Ishikawa (cell line): ENCODE data around the gene MACROH2A2.

Experiments used
- CEBPB ChIP-seq: IDR thresholded peaks from 2 replicates; pipeline ENCODE4 v1.6.1; 2012
- CREB1 ChIP-seq: IDR thresholded peaks from 2 replicates; pipeline ENCODE4 v1.6.1; 2012; ENCODE audit warnings: low read depth
- EGR1 ChIP-seq: IDR thresholded peaks from 2 replicates; pipeline ENCODE4 v1.6.1; 2012
- EP300 ChIP-seq: IDR thresholded peaks from 2 replicates; pipeline ENCODE4 v1.6.1; 2012; ENCODE audit warnings: borderline replicate concordance
- NFIC ChIP-seq: IDR thresholded peaks from 2 replicates; pipeline ENCODE4 v1.6.1; 2012
- RAD21 ChIP-seq: IDR thresholded peaks from 2 replicates; pipeline ENCODE4 v1.6.1; 2012; ENCODE audit warnings: low read depth
- TAF1 ChIP-seq: IDR thresholded peaks from 2 replicates; pipeline ENCODE4 v1.6.1; 2012; ENCODE audit warnings: low read depth, mild to moderate bottlenecking
- TCF12 ChIP-seq: IDR thresholded peaks from 2 replicates; pipeline ENCODE4 v1.6.1; 2012; ENCODE audit warnings: low read depth
- TEAD4 ChIP-seq: IDR thresholded peaks from 2 replicates; pipeline ENCODE4 v1.6.1; 2012
- TF ChIP-seq, protein P1 (sequence below): IDR thresholded peaks from 2 replicates; pipeline ENCODE4 v1.6.1; 2012
- TF ChIP-seq, protein P2 (sequence below): IDR thresholded peaks from 2 replicates; pipeline ENCODE4 v1.6.1; 2012; ENCODE audit warnings: low read depth, mild to moderate bottlenecking

DNA sequence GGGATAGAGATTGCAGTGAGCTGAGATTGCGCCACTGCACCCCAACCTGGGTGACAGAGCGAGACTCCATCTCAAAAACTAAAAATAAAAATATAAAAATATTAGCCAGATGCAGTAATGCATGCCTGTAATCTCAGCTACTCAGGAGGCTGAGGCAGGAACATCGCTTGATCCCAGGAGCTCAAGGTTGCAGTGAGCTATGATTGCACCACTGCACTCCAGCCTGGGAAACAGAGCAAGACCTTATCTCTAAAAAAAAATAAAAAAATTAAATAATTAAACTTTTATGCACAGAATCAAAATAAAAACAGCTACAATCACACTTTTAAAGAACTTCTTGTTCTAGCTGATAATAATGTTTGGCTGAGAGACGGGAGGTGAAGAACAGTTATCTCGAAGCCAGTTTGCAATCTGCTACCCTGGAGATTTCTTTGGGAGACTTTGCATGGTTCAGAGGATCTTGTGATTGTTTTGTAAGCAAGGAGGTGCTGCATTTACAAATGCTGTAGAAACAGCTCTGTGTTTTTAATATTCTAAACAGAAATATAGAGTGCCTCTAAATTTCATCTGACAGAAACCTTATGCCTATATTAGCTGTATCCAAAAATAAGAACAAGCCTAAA lies 19.9 kb upstream of the MACROH2A2 start:
- no peak for TF ChIP-seq CREB1
- no peak for TF ChIP-seq CEBPB
- TF ChIP-seq EGR1 = no peak
- no peak for TF ChIP-seq RAD21
- TF ChIP-seq, protein P1, sequence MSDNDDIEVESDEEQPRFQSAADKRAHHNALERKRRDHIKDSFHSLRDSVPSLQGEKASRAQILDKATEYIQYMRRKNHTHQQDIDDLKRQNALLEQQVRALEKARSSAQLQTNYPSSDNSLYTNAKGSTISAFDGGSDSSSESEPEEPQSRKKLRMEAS = no peak
- TF ChIP-seq EP300 = no peak
- TF ChIP-seq TEAD4 = no peak
- no peak for TF ChIP-seq NFIC
- TF ChIP-seq TCF12 = no peak
- TF ChIP-seq TAF1 = no peak
- TF ChIP-seq, protein P2, sequence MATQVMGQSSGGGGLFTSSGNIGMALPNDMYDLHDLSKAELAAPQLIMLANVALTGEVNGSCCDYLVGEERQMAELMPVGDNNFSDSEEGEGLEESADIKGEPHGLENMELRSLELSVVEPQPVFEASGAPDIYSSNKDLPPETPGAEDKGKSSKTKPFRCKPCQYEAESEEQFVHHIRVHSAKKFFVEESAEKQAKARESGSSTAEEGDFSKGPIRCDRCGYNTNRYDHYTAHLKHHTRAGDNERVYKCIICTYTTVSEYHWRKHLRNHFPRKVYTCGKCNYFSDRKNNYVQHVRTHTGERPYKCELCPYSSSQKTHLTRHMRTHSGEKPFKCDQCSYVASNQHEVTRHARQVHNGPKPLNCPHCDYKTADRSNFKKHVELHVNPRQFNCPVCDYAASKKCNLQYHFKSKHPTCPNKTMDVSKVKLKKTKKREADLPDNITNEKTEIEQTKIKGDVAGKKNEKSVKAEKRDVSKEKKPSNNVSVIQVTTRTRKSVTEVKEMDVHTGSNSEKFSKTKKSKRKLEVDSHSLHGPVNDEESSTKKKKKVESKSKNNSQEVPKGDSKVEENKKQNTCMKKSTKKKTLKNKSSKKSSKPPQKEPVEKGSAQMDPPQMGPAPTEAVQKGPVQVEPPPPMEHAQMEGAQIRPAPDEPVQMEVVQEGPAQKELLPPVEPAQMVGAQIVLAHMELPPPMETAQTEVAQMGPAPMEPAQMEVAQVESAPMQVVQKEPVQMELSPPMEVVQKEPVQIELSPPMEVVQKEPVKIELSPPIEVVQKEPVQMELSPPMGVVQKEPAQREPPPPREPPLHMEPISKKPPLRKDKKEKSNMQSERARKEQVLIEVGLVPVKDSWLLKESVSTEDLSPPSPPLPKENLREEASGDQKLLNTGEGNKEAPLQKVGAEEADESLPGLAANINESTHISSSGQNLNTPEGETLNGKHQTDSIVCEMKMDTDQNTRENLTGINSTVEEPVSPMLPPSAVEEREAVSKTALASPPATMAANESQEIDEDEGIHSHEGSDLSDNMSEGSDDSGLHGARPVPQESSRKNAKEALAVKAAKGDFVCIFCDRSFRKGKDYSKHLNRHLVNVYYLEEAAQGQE = no peak
